H1 (cell line): ENCODE measurements around the gene ECEL1.

Experiments used
- BACH1 ChIP-seq: IDR thresholded peaks from 2 replicates; pipeline ENCODE4 v1.6.1; 2012; ENCODE audit warnings: low read length, improper control_type of control experiment
- BRCA1 ChIP-seq: IDR thresholded peaks from 2 replicates; pipeline ENCODE4 v1.6.1; 2012; ENCODE audit warnings: low read depth, low read length, improper control_type of control experiment
- CEBPB ChIP-seq: IDR thresholded peaks from 2 replicates; pipeline ENCODE4 v1.6.1; 2012; ENCODE audit warnings: low read depth, low read length
- CHD2 ChIP-seq: IDR thresholded peaks from 2 replicates; pipeline ENCODE4 v1.6.1; 2012; ENCODE audit warnings: low read length, improper control_type of control experiment
- EP300 ChIP-seq, 2 experiments: IDR thresholded peaks; 1 replicate in 1 of 2; 2 replicates in 1 of 2; pipeline ENCODE4 v1.6.1; 2011 to 2012; ENCODE audit warnings: low read depth in 2 of 2, low read length in 2 of 2, mild to moderate bottlenecking in 2 of 2, borderline replicate concordance in 1 of 2, inconsistent platforms in 1 of 2, moderate library complexity in 1 of 2
- EZH2 ChIP-seq: fragments of 200-600 bp; sonication (generic); IDR thresholded peaks from 2 replicates; pipeline ENCODE4 v1.7.1; 2012; ENCODE audit warnings: low read depth, mild to moderate bottlenecking, moderate library complexity, low read length, inconsistent platforms; ENCODE audit not compliant: severe bottlenecking
- KDM5A ChIP-seq: fragments of 200-600 bp; IDR thresholded peaks from 2 replicates; pipeline ENCODE4 v1.7.1; 2012; ENCODE audit warnings: mild to moderate bottlenecking, low read length, inconsistent platforms, mixed read lengths
- POLR2A ChIP-seq, 2 experiments: IDR thresholded peaks; 1 replicate in 1 of 2; 2 replicates in 1 of 2; pipeline ENCODE4 v1.6.1; 2011; ENCODE audit warnings: low read depth in 2 of 2, low read length in 2 of 2, mild to moderate bottlenecking in 2 of 2; ENCODE audit errors: control extremely low read depth in 1 of 2
- POLR2AphosphoS5 ChIP-seq: IDR thresholded peaks from 2 replicates; pipeline ENCODE4 v1.6.1; 2011; ENCODE audit warnings: low read depth, low read length
- TBP ChIP-seq: IDR thresholded peaks from 2 replicates; pipeline ENCODE4 v1.6.1; 2011; ENCODE audit warnings: low read depth, low read length, improper control_type of control experiment
- TEAD4 ChIP-seq: IDR thresholded peaks from 2 replicates; pipeline ENCODE4 v1.6.1; 2012; ENCODE audit warnings: low read depth, low read length, inconsistent platforms, mixed read lengths
- TF ChIP-seq, protein P1 (sequence below), 3 experiments: IDR thresholded peaks; 1 replicate in 2 of 3; 2 replicates in 1 of 3; pipeline versions ENCODE4 v1.5.1 to v1.6.1; 2011; ENCODE audit warnings: low read length in 3 of 3, mild to moderate bottlenecking in 3 of 3, inconsistent platforms in 2 of 3, low read depth in 1 of 3, moderate library complexity in 1 of 3; ENCODE audit not compliant: insufficient read depth in 1 of 3; ENCODE audit errors: control extremely low read depth in 1 of 3
- TF ChIP-seq, protein P2 (sequence below): IDR thresholded peaks from 2 replicates; pipeline ENCODE4 v1.6.1; 2011; ENCODE audit warnings: low read depth, mild to moderate bottlenecking, low read length; ENCODE audit not compliant: insufficient read depth
- TF ChIP-seq, protein P3 (sequence below): IDR thresholded peaks from 2 replicates; pipeline ENCODE4 v1.6.1; 2012; ENCODE audit warnings: inconsistent platforms

DNA sequence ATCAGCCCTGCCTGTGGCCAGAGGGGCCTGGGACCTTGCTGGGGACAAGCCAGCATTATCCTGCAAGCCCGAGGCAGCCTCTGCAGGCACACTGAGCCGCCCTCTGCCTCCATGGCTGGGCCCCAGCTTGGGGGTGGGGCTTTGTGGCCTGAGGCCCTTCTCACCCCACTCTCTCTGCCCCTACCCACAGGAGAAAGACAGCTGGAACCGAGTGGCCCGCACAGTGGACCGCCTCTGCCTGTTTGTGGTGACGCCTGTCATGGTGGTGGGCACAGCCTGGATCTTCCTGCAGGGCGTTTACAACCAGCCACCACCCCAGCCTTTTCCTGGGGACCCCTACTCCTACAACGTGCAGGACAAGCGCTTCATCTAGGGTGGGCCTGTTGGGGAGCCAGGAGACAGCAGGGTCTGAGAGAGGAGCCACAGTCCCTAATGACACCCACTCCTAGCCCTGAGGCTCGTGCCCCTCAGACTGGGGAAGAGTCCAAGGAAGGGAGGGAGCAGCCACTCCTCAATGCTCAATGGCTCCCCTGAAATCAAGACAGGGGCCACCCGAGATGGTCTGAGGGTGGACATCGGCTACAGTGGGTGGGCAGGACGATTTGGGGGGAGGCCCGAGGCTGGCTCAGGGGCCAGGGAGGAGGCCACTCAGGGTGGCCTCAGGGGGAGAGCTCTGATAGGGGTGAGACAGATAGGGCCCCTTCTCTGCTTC is 47.5 kb upstream of the ECEL1 start:
- no peak for TF ChIP-seq EZH2
- no peak for TF ChIP-seq POLR2A (IDR thresholded peaks at IDR 0.05; ENCODE audit: control extremely low read depth in 1 of 2, low read depth in 2 of 2, low read length in 2 of 2)
- TF ChIP-seq, protein P1, sequence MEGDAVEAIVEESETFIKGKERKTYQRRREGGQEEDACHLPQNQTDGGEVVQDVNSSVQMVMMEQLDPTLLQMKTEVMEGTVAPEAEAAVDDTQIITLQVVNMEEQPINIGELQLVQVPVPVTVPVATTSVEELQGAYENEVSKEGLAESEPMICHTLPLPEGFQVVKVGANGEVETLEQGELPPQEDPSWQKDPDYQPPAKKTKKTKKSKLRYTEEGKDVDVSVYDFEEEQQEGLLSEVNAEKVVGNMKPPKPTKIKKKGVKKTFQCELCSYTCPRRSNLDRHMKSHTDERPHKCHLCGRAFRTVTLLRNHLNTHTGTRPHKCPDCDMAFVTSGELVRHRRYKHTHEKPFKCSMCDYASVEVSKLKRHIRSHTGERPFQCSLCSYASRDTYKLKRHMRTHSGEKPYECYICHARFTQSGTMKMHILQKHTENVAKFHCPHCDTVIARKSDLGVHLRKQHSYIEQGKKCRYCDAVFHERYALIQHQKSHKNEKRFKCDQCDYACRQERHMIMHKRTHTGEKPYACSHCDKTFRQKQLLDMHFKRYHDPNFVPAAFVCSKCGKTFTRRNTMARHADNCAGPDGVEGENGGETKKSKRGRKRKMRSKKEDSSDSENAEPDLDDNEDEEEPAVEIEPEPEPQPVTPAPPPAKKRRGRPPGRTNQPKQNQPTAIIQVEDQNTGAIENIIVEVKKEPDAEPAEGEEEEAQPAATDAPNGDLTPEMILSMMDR (IDR thresholded peaks at IDR 0.05; ENCODE audit: control extremely low read depth in 1 of 3, insufficient read depth in 1 of 3, low read depth in 1 of 3, low read length in 3 of 3): no peak
- no peak for TF ChIP-seq BRCA1
- no peak for TF ChIP-seq KDM5A
- TF ChIP-seq TEAD4: no peak
- TF ChIP-seq, protein P2, sequence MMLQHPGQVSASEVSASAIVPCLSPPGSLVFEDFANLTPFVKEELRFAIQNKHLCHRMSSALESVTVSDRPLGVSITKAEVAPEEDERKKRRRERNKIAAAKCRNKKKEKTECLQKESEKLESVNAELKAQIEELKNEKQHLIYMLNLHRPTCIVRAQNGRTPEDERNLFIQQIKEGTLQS: no peak
- TF ChIP-seq CEBPB: no peak
- no peak for TF ChIP-seq EP300 (IDR thresholded peaks at IDR 0.05; ENCODE audit: borderline replicate concordance in 1 of 2, low read depth in 2 of 2, low read length in 2 of 2)
- no peak for TF ChIP-seq CHD2
- TF ChIP-seq POLR2AphosphoS5: no peak
- TF ChIP-seq BACH1: no peak
- TF ChIP-seq, protein P3, sequence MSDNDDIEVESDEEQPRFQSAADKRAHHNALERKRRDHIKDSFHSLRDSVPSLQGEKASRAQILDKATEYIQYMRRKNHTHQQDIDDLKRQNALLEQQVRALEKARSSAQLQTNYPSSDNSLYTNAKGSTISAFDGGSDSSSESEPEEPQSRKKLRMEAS: no peak
- no peak for TF ChIP-seq TBP
